Activated naive CD8-positive, alpha-beta T cell treated with anti-CD3 and anti-CD28 coated beads, Interleukin-2, amount 10 ng/mL, durations not matched to agents 7 days and 5 days (primary cell): ENCODE results near the gene TNNI3. TPM values are rescaled to one million over a fixed set of nuclear protein-coding genes. Genes with fewer than 3 reads are reported as not detected.
"Not testable (repeated sequence)": the region's sequence is repeated elsewhere in the genome, so short reads cannot be mapped to it uniquely, and the experiment has no call there.

Experiments
- ATAC-seq: fragments of 150-1000 bp; cut with Tn5 transposase; one replicate; pipeline ENCODE4 v1.10.0; 2021; ENCODE audit warnings: low read depth, moderate library complexity
- POLR2A ChIA-PET: fragments of 350-600 bp; sonication (Branson Sonifier 250); formaldehyde crosslinking; loops from one replicate; lab custom pipeline; 2021; ENCODE audit warnings: antibody characterized with exemption; lab: Charles Lee
- DNase-seq: peaks from one replicate; pipeline ENCODE4 v3.0.0; 2021
- H3K27ac Mint-ChIP-seq: one replicate; pipeline ENCODE4 v1.8.0; 2022; ENCODE audit warnings: mild to moderate bottlenecking, mixed read lengths
- H3K27me3 Mint-ChIP-seq: one replicate; pipeline ENCODE4 v1.8.0; 2022; ENCODE audit warnings: mild to moderate bottlenecking, moderate library complexity, mixed read lengths
- H3K36me3 Mint-ChIP-seq: one replicate; pipeline ENCODE4 v1.8.0; 2021; ENCODE audit warnings: mild to moderate bottlenecking, mixed read lengths
- H3K4me1 Mint-ChIP-seq: one replicate; pipeline ENCODE4 v1.8.0; 2021; ENCODE audit warnings: mixed read lengths
- H3K4me3 Mint-ChIP-seq: one replicate; pipeline ENCODE4 v1.8.0; 2022; ENCODE audit warnings: mild to moderate bottlenecking, moderate library complexity, mixed read lengths
- H3K9me3 Mint-ChIP-seq: one replicate; pipeline ENCODE4 v1.8.0; 2021; ENCODE audit warnings: mixed read lengths
- total RNA-seq, 2 experiments: library from RNA; stranded (reverse); gene quantifications; one replicate each; pipeline ENCODE4 v1.2.3, GENCODE V29; 2021

Gene TNNI3
- not detected for total RNA-seq

DNA sequence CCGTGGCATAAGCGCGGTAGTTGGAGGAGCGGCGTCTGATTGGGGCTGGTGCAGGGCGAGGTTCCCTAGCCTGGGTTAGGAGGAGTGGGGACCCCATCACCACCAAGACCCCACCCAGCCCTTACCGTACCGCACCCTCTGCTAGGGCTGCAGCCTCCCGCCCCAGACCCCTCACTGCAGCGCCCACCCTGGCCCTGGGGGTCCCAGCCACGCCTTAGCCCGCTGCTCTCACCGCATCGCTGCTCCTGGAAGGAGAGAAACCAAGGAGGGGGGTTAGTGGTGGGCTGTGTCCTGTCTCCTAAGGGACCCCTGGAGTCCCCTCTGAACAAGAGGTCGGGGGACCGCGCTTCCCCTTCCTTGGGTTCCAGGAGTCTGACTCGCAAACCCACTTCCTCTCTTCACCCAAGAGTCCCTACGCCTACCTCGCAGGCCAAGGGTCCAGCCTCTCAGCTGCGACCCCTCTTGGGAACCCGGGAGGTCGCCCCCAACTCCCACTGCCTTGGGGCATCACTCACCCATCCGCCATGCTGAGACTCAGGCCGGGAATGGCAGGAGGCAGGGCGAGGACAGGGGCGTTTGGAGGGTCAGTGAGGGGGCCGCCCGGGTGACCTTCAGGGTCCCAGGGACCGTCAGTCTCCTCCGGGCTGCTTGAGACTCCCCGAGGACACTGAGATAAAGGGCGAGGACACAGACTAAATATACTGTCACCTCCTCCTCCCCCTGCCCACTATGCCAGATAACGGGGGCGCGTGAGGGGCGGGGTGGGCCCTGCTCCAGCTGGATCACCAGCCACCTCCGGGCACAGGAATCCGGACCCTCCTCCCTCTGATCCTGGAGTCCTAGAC is at the start of gene TNNI3:
Gene TNNI3 (minus strand): TSS at position 669 of the 845 bp plus-strand sequence. CDS start 143 bp downstream, at position 526.
- no peaks in the 10 kb centered on the region for H3K36me3 Mint-ChIP-seq
- POLR2A ChIA-PET, result no interaction called here
- no peak for ATAC-seq
- H3K27ac Mint-ChIP-seq, result no peak within 1 kb of the TSS
- H3K27me3 Mint-ChIP-seq, result peaks cover 19% of the 10 kb centered on the region
- H3K4me1 Mint-ChIP-seq, result peaks cover 18% of the 10 kb centered on the region
- H3K9me3 Mint-ChIP-seq, result peaks cover 5% of the 10 kb centered on the region
- no peak within 1 kb of the TSS for H3K4me3 Mint-ChIP-seq
- no peak for DNase-seq

DNA sequence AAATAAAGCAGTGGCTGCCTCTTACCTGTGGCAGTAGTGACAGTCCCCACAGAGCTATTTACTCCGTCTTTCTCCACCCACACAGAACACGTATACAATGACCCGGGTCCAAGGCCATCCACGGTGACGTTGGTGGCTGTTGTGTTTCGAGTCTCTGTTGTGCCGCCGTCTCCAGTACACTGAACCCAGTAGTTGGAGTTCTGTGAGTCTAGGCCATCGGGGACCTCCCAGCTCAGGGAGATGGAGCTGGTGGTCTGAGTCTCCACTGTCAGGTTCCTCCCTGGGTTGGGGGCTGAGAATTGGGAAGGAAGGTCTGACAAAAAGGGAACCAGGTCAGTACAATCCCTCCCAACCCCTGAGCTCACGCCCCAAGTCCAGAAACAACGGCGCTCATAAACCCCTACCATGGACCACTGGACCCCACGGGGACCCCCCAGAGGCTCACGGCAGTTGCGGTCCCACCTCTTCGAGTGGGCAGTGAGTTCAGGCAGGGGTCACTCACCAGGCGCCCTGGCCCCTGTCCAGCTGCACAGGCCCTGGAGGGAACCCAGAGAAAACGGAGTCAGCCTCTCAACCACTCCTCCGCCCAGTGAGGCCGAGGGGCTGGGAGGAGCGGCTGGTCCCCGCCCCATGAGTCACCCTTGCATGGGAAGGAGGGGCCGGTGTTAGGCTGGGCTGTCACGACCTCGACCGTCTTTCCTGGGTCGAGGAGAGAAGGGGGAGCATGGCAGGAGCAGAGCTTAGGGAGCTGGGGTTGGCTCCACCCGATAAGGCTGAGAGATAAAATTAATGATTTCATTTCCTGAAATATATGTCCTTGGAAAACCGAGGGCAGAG is 49.4 kb upstream of the TNNI3 start:
- peaks cover 3% of the 10 kb centered on the region for H3K4me1 Mint-ChIP-seq
- POLR2A ChIA-PET, result interaction anchor here (0.6 kb wide), 1 partner anchor 29 kb away, joined by 3 read pairs; no protein-coding TSS in a partner anchor
- H3K27ac Mint-ChIP-seq, result peak overlapping the region; percentile 80
- H3K9me3 Mint-ChIP-seq, result peaks cover 2% of the 10 kb centered on the region
- ATAC-seq (peak; percentile 83), DNase-seq (no peak)
- H3K36me3 Mint-ChIP-seq, result no peaks in the 10 kb centered on the region
- peaks cover 21% of the 10 kb centered on the region for H3K27me3 Mint-ChIP-seq
- peak overlapping the region; percentile 37 for H3K4me3 Mint-ChIP-seq

DNA sequence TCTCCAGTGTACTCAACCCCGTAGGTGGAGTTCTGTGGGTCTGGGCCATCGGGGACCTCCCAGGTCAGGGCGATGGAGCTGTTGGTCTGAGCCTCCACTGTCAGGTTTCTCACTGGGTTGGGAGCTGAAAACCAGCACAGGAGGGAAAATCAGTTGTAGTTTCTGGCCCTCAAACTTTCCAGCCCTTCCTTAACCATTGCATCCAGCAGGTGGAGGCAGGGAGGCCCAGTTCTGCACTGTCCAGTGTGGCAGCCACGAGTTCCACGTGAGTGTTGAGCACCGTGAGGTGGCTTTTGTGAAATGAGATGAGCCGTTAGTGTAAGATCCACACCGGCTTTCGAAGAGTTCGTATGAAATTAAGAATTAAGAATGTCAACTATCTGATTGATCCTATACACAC is 44.7 kb upstream of the TNNI3 start:
- POLR2A ChIA-PET, result interaction anchor here (0.5 kb wide), 1 partner anchor 168 kb away, joined by 3 read pairs; no protein-coding TSS in a partner anchor
- H3K36me3 Mint-ChIP-seq, H3K4me3 Mint-ChIP-seq, DNase-seq, ATAC-seq, H3K27ac Mint-ChIP-seq, H3K4me1 Mint-ChIP-seq, H3K9me3 Mint-ChIP-seq: not testable (repeated sequence)
- peaks cover 17% of the 10 kb centered on the region for H3K27me3 Mint-ChIP-seq

DNA sequence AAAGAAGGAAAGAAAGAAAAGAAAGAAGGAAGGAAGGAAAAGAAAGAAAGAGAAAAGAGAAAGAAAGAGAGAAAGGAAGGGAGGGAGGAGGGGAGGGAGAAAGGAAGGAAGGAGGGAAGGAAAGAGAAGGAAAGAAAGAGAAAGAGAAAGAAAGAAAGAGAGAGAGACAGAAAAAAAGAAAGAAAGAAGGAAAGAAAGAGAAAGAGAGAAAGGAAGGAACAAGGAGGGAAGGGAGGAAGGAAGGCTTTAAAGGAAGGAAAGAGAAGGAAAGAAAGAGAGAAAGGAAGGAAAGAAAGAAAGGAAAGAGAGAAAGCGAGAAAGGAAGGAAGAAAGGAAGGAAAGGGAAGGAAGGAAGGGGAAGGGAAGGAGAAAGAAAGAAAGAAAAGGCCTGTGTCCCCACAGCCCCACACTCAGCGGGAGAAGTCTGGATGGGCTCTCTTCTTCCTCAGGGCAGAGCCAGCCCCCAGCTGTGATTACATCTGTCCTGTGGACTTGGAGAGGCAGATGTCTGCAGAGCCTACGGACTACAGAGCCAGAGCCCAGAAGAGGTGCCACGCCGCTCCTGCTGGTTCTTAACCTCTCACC is 42.2 kb upstream of the TNNI3 start:
- no peaks in the 10 kb centered on the region for H3K36me3 Mint-ChIP-seq
- H3K4me3 Mint-ChIP-seq, result no peak overlapping the region
- H3K4me1 Mint-ChIP-seq, result no peaks in the 10 kb centered on the region
- H3K9me3 Mint-ChIP-seq, result no peaks in the 10 kb centered on the region
- DNase-seq (no peak), ATAC-seq (no peak)
- H3K27me3 Mint-ChIP-seq, result peaks cover 13% of the 10 kb centered on the region
- no peak overlapping the region for H3K27ac Mint-ChIP-seq
- POLR2A ChIA-PET, result no interaction called here

DNA sequence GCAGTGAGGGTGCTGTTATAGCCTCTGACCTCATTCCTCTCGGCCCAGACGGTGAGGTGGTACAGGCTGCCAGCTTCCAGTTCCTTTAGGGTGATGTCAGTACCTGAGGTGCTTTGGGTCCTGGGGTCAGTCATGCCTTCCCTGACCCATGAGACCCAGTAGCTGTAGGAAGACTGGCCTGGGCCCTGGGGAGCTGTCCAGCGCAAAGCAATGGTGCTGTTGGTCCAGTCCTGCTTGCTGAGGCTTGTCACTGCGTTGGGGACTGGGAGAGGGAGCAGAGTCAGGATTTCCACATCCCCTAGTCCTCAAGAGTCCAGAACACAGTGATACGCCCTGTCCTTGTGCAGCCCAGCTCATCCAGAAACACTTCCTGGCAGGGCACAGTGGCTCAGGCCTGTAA is 41.1 kb upstream of the TNNI3 start:
- POLR2A ChIA-PET, result interaction anchor here (0.5 kb wide), 1 partner anchor 374 kb away, joined by 3 read pairs; no protein-coding TSS in a partner anchor
- H3K27me3 Mint-ChIP-seq, result peaks cover 17% of the 10 kb centered on the region
- H3K4me3 Mint-ChIP-seq, result no peak overlapping the region
- no peaks in the 10 kb centered on the region for H3K36me3 Mint-ChIP-seq
- no peaks in the 10 kb centered on the region for H3K9me3 Mint-ChIP-seq
- no peaks in the 10 kb centered on the region for H3K4me1 Mint-ChIP-seq
- no peak for ATAC-seq
- DNase-seq, result no peak
- no peak overlapping the region for H3K27ac Mint-ChIP-seq

DNA sequence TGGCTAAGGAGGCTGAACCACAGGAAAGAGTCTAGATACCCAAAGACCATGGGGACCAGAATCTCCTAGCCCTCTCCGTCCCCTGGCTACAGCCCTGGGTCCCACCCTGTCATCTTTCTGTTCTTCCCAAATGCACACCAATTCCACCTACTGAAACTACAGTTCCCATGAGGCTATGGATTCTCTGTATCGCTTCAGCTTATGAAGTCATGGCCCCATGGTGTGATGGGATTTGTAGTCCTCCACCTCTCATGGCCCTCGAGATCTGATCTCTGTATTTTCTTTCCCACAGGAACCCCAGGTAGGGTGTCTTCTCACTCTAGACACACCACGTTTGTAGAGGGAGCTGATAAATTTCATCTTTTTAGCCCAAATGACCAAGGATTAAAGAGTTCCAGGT is 40.0 kb upstream of the TNNI3 start:
- POLR2A ChIA-PET, result no interaction called here
- H3K4me1 Mint-ChIP-seq, result peaks cover 2% of the 10 kb centered on the region
- H3K27ac Mint-ChIP-seq, result no peak overlapping the region
- no peak for ATAC-seq
- H3K36me3 Mint-ChIP-seq, result no peaks in the 10 kb centered on the region
- peaks cover 18% of the 10 kb centered on the region for H3K27me3 Mint-ChIP-seq
- H3K9me3 Mint-ChIP-seq, result no peaks in the 10 kb centered on the region
- no peak for DNase-seq
- no peak overlapping the region for H3K4me3 Mint-ChIP-seq

DNA sequence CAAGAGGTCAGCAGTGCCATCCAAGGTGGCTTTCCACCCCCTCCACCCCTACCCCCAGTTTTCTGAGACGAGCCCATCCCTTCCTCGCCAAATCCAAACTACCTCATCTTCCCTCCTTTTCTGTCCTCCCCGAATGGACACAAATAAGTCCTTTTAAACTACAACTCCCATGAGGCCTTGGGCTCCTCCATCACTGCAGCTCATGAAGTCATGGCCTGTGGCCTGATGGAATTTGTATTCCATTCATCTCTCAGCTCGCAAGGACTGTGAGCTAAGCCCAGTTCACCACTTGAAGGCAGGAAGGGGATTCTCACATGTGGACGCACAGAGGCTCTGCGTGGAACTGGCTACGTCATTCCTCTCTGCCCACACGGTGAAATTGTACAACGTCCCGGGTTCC is 39.3 kb upstream of the TNNI3 start:
- H3K4me1 Mint-ChIP-seq, result peaks cover 2% of the 10 kb centered on the region
- no peak for ATAC-seq
- no peak overlapping the region for H3K4me3 Mint-ChIP-seq
- H3K9me3 Mint-ChIP-seq, result no peaks in the 10 kb centered on the region
- H3K27ac Mint-ChIP-seq, result no peak overlapping the region
- no peak for DNase-seq
- peaks cover 13% of the 10 kb centered on the region for H3K27me3 Mint-ChIP-seq
- no peaks in the 10 kb centered on the region for H3K36me3 Mint-ChIP-seq
- POLR2A ChIA-PET, result no interaction called here

DNA sequence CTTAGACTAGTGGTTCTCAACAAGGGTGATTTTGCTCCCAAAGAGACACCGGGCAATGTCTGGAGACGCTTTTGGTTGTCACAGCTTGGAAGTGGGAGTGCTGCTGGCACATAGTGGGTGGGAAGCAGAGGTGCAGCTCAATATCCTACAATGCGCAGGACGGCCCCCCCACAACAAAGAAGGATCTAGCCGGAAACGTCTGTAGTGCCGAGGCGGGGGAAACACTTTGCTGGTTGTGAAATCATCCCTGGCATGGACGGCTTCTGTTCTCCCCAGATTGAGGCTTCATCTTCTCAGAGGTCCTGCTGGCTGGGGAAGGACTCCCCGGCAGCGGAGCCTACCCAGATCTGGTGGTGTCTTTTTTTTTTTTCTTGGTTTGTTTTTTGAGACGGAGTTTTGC is 35.9 kb upstream of the TNNI3 start:
- H3K27me3 Mint-ChIP-seq, result peaks cover 9% of the 10 kb centered on the region

DNA sequence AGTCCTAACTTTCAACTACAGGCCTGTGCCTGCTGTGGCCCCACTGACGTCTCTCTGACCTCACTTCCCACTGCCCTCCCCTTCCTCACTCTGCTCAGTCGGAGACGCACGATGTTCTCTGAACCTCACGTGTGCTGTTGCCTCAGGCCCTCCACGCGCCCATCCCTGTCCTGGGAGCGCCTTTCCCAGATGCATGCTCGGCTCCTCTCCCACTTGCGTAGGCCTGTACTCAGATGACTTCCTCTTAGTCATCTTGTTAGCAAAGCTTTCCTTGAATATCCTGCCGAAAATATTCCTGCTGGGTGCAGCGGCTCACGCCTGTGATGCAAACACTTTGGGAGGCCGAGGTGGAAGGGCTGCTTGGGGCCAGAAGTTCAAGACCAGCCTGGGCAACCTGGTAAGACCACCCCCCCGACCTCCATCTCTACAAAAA is 31.9 kb upstream of the TNNI3 start:
- Mint-ChIP-seq H3K36me3 (peaks cover 1% of the 10 kb centered on the region), H3K4me3 (peak overlapping the region; percentile 81), H3K27ac (peak overlapping the region; percentile 73), H3K27me3 (peaks cover 11% of the 10 kb centered on the region), H3K9me3 (no peaks in the 10 kb centered on the region), H3K4me1 (peaks cover 23% of the 10 kb centered on the region)
- DNase-seq (no peak), ATAC-seq (no peak)
- POLR2A ChIA-PET, result no interaction called here

More for the DNA sequence above, 35.9 kb upstream of the TNNI3 start:
- Mint-ChIP-seq H3K36me3 (peaks cover under 1% of the 10 kb centered on the region), H3K9me3 (no peaks in the 10 kb centered on the region), H3K27ac (no peak overlapping the region), H3K4me1 (peaks cover 12% of the 10 kb centered on the region), H3K4me3 (no peak overlapping the region)
- POLR2A ChIA-PET, result interaction anchor here (0.7 kb wide), 2 partner anchors 8 to 60 kb away, joined by 3 to 5 read pairs; no protein-coding TSS in a partner anchor
- DNase-seq (no peak), ATAC-seq (no peak)

DNA sequence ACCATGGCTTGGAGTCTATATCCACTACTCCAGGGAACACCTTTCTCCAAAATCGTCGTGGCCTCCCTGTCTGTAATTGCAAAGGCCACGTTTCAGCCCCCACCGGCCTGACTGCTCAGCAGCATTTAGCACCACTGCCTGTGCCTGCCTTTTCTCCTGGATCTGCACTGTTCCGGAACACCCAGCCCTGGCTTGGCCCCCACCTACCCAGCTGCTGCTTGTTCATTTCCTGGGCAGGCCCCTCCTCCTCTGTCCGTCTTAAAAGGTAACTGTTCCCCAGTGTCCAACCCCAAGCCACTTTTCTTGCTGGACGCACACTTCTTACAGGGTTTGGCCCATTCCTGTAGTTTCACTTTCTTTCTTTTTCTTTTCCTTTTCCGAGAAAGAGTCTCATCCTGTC is 31.1 kb upstream of the TNNI3 start:
- Mint-ChIP-seq H3K27me3 (peaks cover 8% of the 10 kb centered on the region), H3K4me3 (peak overlapping the region; percentile 81)
- DNase-seq, result no peak

DNA sequence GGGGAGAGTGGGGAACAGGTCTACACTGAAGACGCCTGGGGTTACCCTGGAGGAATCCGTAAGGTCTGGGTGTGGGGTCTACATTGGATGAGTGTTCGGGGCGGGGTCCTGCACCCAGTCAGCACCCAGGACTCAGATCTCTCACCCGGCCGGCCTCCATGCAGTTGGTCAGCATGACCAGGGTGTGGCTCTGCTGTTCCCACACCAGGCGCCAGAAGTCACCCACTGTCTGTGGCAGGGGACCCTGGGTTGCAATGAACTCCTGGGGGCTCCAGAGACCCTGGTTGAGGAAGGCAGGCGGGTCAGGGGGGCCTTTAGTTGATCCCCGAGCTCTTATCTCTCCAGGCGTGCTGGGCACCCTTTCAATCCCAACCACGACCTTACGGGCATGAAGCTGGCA is 28.5 kb upstream of the TNNI3 start:
- ATAC-seq (no peak), DNase-seq (no peak)
- peaks cover 27% of the 10 kb centered on the region for H3K4me1 Mint-ChIP-seq
- POLR2A ChIA-PET, result no interaction called here
- no peak overlapping the region for H3K4me3 Mint-ChIP-seq
- peaks cover 1% of the 10 kb centered on the region for H3K36me3 Mint-ChIP-seq
- H3K27me3 Mint-ChIP-seq, result peaks cover 12% of the 10 kb centered on the region
- H3K27ac Mint-ChIP-seq, result no peak overlapping the region
- H3K9me3 Mint-ChIP-seq, result no peaks in the 10 kb centered on the region

More for the DNA sequence above, 31.1 kb upstream of the TNNI3 start:
- no peaks in the 10 kb centered on the region for H3K9me3 Mint-ChIP-seq
- peak overlapping the region; percentile 85 for H3K27ac Mint-ChIP-seq
- peaks cover 1% of the 10 kb centered on the region for H3K36me3 Mint-ChIP-seq
- H3K4me1 Mint-ChIP-seq, result peaks cover 29% of the 10 kb centered on the region
- peak; percentile 65 for ATAC-seq
- POLR2A ChIA-PET, result no interaction called here

DNA sequence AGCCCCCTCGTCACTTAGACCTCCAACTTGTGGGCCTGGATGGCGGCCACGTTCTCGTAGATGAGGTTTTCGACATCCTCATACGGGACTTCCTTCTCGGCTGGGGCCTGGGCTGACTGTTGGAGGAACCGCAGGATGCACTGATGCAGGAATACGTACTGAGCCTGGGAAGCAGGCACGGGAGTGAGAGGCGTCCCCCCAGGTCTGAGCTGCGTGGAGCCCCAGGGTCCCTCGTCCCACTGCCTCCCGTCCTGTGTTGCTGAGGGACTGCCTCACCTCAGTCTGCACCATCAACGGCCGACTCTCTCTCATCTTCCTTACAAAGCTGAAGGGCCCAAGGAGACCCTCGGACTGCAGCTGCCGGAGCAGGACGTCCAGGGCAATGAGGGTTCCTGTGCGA is 24.2 kb upstream of the TNNI3 start:
- peaks cover 31% of the 10 kb centered on the region for H3K4me1 Mint-ChIP-seq
- POLR2A ChIA-PET, result interaction anchor here (2.3 kb wide), 1 partner anchor 78 kb away, joined by 5 read pairs; the partner anchor contains the start of gene PPP6R1

More for the DNA sequence above, 24.2 kb upstream of the TNNI3 start:
- no peak overlapping the region for H3K27ac Mint-ChIP-seq
- no peak for ATAC-seq
- H3K36me3 Mint-ChIP-seq, result no peaks in the 10 kb centered on the region
- no peak overlapping the region for H3K4me3 Mint-ChIP-seq
- no peaks in the 10 kb centered on the region for H3K9me3 Mint-ChIP-seq
- no peak for DNase-seq
- H3K27me3 Mint-ChIP-seq, result peaks cover 41% of the 10 kb centered on the region
